Breast epithelium (tissue), 4 donors: Measurements from ENCODE around the gene ACAP2. TPM values are rescaled to one million over a fixed set of nuclear protein-coding genes. Genes with fewer than 3 reads are reported as not detected.
"Not testable (repeated sequence)": the region's sequence is repeated elsewhere in the genome, so short reads cannot be mapped to it uniquely, and the experiment has no call there.

Experiments used
- DNase-seq, 2 donors: peaks; one replicate each; pipeline ENCODE4 v3.0.0-alpha.2; 2019; ENCODE audit warnings: low spot score in 2 of 2
- H3K27ac ChIP-seq, 2 donors: fragments of 200-600 bp; sonication (generic) in 1 of 2; one replicate each; pipeline ENCODE4 v1.5.1; 2016 to 2019; ENCODE audit warnings: mild to moderate bottlenecking in 1 of 2
- H3K27me3 ChIP-seq, 2 donors: fragments of 200-600 bp; sonication (generic) in 1 of 2; one replicate each; pipeline versions ENCODE4 v1.5.1 to v1.6.0; 2017 to 2019; ENCODE audit warnings: control low read depth in 1 of 2, mild to moderate bottlenecking in 1 of 2
- H3K36me3 ChIP-seq: fragments of 200-600 bp; one replicate; pipeline ENCODE4 v1.5.1; 2019
- H3K4me1 ChIP-seq, 2 donors: fragments of 200-600 bp; sonication (generic); one replicate each; pipeline ENCODE4 v1.5.1; 2016 to 2019; ENCODE audit warnings: control low read depth in 1 of 2
- H3K4me3 ChIP-seq, 3 donors: fragments of 200-600 bp; sonication (generic); 1 replicate in 2 of 3; 2 replicates in 1 of 3; pipeline ENCODE4 v1.5.1; 2016 to 2019; ENCODE audit warnings: mild to moderate bottlenecking in 3 of 3, moderate library complexity in 2 of 3
- H3K9me3 ChIP-seq, 2 donors: fragments of 200-600 bp; sonication (generic) in 1 of 2; one replicate each; pipeline ENCODE4 v1.5.1; 2016 to 2019; ENCODE audit warnings: control low read depth in 1 of 2
- CTCF ChIP-seq, 3 donors: fragments of 450-650 bp; IDR thresholded peaks; one replicate each; pipeline ENCODE4 v1.5.1; 2016 to 2017; ENCODE audit warnings: antibody characterized with exemption in 3 of 3, mild to moderate bottlenecking in 3 of 3, moderate library complexity in 3 of 3
- POLR2A ChIP-seq: fragments of 450-650 bp; IDR thresholded peaks from one replicate; pipeline ENCODE4 v1.6.1; 2016; ENCODE audit warnings: antibody characterized with exemption, mild to moderate bottlenecking, moderate library complexity
- POLR2AphosphoS5 ChIP-seq, 3 donors: sonication (generic); formaldehyde crosslinking; IDR thresholded peaks; one replicate each; pipeline ENCODE4 v1.6.1; 2017; ENCODE audit warnings: antibody characterized with exemption in 3 of 3
- intact Hi-C: fragments of 100-400 bp; cut with DNase I; formaldehyde crosslinking; loops from one replicate; pipeline ENCODE4 v1.15.1; 2023; ENCODE audit warnings: low total_unique reads
- total RNA-seq, 3 donors: library from RNA; depleted of rRNA; stranded (reverse); fragments of >200 nt; gene quantifications; one replicate each; pipeline ENCODE4 v1.1.0, GENCODE V29; 2016

The ACAP2 gene
- total RNA-seq, 3 donors from 2014 or later = 60.0 to 87.1 (median 63.0) TPM

- H3K4me1 ChIP-seq = no peaks in the 10 kb centered on the region
- no peak for TF ChIP-seq CTCF (IDR thresholded peaks at IDR 0.05)
- no peak for TF ChIP-seq POLR2AphosphoS5 (IDR thresholded peaks at IDR 0.05)
- TF ChIP-seq POLR2A = no peak
- intact Hi-C loops = no loop called here
- H3K9me3 ChIP-seq = no peaks in the 10 kb centered on the region
- no peaks in the 10 kb centered on the region for H3K27me3 ChIP-seq
- no peak overlapping the region for H3K27ac ChIP-seq
- no peak for DNase-seq
- H3K4me3 ChIP-seq = no peak overlapping the region
- no peaks in the 10 kb centered on the region for H3K36me3 ChIP-seq
Observed at GRCh38 chr3:195236076-195236798, 206.6 kb downstream of the ACAP2 start.

- H3K36me3 ChIP-seq = no peaks in the 10 kb centered on the region
- no peak for DNase-seq
- no peaks in the 10 kb centered on the region for H3K27me3 ChIP-seq
- TF ChIP-seq POLR2AphosphoS5 (IDR thresholded peaks at IDR 0.05) (no peak), POLR2A (no peak), CTCF (IDR thresholded peaks at IDR 0.05) (no peak)
- H3K9me3 ChIP-seq = no peaks in the 10 kb centered on the region
- intact Hi-C loops = no loop called here
- no peak overlapping the region for H3K4me3 ChIP-seq
- no peak overlapping the region for H3K27ac ChIP-seq
- no peaks in the 10 kb centered on the region for H3K4me1 ChIP-seq
Observed at GRCh38 chr3:195230244-195230643, 212.6 kb downstream of the ACAP2 start.

GRCh38 chr3:195228886-195229285, 213.9 kb downstream of the ACAP2 start:
- H3K9me3 ChIP-seq, H3K36me3 ChIP-seq, H3K4me1 ChIP-seq, H3K27ac ChIP-seq, H3K4me3 ChIP-seq, intact Hi-C loops, H3K27me3 ChIP-seq: not testable (repeated sequence)
- peak in 1 of 2 donors; percentile 10 for DNase-seq

- intact Hi-C loops = no loop called here
- H3K36me3 ChIP-seq = no peaks in the 10 kb centered on the region
- H3K4me1 ChIP-seq = no peaks in the 10 kb centered on the region
- H3K4me3 ChIP-seq = no peak overlapping the region
- peak in 1 of 2 donors; percentile 33 for DNase-seq
- no peaks in the 10 kb centered on the region for H3K27me3 ChIP-seq
- no peaks in the 10 kb centered on the region for H3K9me3 ChIP-seq
- no peak overlapping the region for H3K27ac ChIP-seq
- no peak for TF ChIP-seq POLR2A
- TF ChIP-seq POLR2AphosphoS5 (IDR thresholded peaks at IDR 0.05) = no peak
- TF ChIP-seq CTCF (IDR thresholded peaks at IDR 0.05) = no peak
Observed at GRCh38 chr3:195227871-195228270, 214.9 kb downstream of the ACAP2 start.

- Histone ChIP-seq H3K4me3 (no peak overlapping the region), H3K9me3 (no peaks in the 10 kb centered on the region), H3K27ac (no peak overlapping the region), H3K36me3 (no peaks in the 10 kb centered on the region), H3K27me3 (no peaks in the 10 kb centered on the region), H3K4me1 (no peaks in the 10 kb centered on the region)
- intact Hi-C loops = no loop called here
- DNase-seq = peak in 1 of 2 donors; percentile 48
- TF ChIP-seq CTCF (IDR thresholded peaks at IDR 0.05) (peak in 1 of 3 donors; percentile 14), POLR2A (no peak)
Observed at GRCh38 chr3:195226900-195227447, 215.8 kb downstream of the ACAP2 start.
